WTC11 (cell line): ENCODE measurements around the gene CEBPE.

Experiments
- ATF2 ChIP-seq: sonication (generic); formaldehyde crosslinking; IDR thresholded peaks from 2 replicates; pipeline ENCODE4 v1.8.1; 2022; ENCODE audit warnings: low read depth, missing genetic modification reagents, borderline replicate concordance
- CREM ChIP-seq: sonication (generic); formaldehyde crosslinking; IDR thresholded peaks from 2 replicates; pipeline ENCODE4 v1.8.1; 2022; ENCODE audit warnings: mild to moderate bottlenecking, missing genetic modification reagents, moderate library complexity
- CTCF ChIP-seq: fragments of 200-600 bp; IDR thresholded peaks from 2 replicates; pipeline ENCODE4 v1.8.0; 2022; ENCODE audit warnings: antibody characterized with exemption
- MYBL2 ChIP-seq: sonication (generic); formaldehyde crosslinking; IDR thresholded peaks from 2 replicates; pipeline ENCODE4 v1.8.1; 2023; ENCODE audit warnings: mild to moderate bottlenecking, moderate library complexity, missing genetic modification reagents

GRCh38 chr14:23162005-23162404 lies 43.0 kb upstream of the CEBPE start:
- TF ChIP-seq MYBL2 (CRISPR knock-in tag) (no peak), CTCF (no peak), ATF2 (CRISPR knock-in tag) (no peak), CREM (CRISPR knock-in tag) (no peak)
